HG03378 (cell line): Measurements from ENCODE around the gene PCNT.

Experiments used
- ATAC-seq: cut with Tn5 transposase; IDR thresholded peaks from one replicate; pipeline ENCODE4 v1.9.1; 2021; ENCODE audit warnings: mild to moderate bottlenecking, moderate library complexity; ENCODE audit not compliant: unreplicated experiment

PCNT gene

DNA sequence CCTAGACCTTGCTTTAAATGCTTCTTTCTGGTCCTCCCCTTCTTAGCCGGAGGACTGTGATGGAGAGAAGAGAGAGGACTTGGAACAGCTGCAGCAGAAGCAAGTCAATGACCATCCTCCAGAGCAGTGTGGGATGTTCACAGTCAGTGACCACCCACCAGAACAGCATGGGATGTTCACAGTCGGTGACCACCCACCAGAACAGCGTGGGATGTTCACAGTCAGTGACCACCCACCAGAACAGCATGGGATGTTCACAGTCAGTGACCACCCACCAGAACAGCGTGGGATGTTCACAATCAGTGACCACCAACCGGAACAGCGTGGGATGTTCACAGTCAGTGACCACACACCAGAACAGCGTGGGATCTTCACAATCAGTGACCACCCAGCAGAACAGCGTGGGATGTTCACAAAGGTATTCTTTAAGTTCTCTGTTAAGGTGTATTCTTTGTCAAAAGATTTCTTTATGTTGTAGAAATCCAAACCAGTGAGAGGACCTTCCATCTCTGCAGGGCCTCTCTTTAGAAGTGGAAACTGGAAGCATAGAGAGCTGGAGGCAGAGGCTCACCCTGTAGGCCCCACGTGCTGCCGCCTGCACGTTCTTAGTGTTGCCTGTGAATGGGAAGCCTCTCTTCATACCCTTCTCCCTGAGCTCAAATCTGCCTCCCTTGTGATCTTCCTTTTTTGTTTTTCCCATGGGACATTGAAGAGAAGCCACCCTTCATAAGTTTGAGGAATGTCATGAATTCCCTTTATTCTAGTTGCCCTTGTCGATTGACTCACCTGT lies 10.6 kb downstream of the PCNT start:
- no peak for ATAC-seq

DNA sequence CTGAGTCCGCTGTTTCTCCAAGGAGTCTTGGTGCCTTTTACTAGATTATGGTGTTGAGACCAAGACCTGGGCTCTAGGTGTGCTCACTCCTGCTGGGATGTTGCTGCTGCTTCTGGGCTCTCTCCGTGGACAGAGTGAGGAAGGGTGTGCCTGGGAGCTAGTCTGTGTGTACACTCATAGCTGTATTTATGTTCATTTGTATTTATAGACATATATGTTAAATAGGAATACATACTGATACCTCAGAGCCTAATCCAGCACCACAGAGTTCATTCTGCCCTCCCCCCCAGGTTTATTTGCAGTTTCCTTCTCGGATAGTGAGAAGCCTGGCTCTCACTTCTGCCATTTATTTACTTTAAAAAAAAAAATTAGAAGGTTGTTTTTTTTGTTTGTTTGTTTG lies 12.6 kb downstream of the PCNT start:
- no peak for ATAC-seq

DNA sequence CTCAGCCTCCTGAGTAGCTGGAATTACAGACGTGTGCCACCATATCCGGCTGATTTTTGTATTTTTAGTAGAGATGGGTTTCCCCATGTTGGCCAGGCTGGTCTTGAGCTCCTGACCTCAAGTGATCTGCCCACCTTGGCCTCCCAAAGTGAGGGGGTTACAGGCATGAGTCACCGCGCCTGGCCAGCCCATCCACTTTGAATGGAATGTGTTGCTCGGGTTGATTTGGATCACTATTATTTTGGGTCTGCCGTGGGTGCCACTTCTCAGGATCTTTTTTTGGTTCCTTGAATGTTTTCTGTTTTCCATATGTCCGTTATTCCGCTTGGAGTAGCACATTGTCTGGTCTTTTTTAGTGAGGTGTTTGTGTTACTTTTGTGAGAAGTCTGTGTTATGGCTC lies 17.0 kb downstream of the PCNT start:
- no peak for ATAC-seq

DNA sequence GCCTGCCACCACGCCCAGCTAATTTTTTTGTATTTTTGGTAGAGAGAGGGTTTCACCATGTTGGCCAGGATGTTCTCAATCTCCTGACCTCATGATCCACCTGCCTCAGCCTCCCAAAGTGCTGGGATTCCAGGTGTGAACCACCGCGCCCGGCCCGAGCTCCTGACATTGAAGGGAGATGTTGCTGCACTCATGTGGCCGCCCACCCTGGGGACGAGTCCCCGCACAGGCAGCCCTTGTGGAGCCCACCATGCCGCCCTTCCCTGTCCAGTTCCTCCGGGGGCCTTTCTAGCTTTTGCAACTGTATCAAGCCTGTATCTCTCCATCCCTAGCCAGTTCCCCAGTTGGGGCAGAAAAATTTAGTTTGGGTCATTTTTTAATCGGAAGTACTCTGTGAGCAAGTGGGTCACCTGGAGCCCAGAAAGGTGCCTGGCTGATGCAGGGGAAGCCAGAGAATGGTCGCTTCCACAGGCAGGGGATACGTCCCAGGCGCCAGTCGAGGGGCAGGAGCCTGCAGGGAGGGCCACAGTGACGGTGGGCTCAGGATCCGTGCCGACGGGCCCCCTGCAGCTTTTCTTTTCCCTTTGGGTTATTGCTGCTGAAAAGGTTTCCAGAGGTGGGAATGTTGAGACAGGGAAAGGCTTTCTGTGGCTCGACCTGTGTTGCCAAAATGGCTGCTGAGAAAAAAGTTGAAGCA lies 20.4 kb downstream of the PCNT start:
- no peak for ATAC-seq

DNA sequence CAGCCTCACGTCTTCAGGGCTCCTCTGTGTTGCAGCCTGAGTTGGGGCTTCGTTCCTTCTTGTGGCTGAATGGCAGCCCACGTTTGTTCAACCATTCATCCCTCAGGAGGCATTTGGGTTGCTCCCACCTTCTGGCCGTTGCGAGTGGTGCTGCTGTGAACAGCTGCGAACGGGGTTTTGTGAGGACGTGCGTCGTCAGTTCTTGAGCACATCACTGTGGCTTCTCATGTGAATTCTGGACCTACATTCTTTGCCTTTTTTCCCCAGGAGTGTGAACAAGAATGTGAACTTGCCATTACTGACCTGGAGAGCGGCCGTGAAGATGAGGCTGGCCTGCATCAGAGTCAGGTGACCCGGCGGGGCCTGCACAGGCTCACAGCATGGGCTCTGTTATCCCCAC lies 21.9 kb downstream of the PCNT start:
- ATAC-seq, result no peak

DNA sequence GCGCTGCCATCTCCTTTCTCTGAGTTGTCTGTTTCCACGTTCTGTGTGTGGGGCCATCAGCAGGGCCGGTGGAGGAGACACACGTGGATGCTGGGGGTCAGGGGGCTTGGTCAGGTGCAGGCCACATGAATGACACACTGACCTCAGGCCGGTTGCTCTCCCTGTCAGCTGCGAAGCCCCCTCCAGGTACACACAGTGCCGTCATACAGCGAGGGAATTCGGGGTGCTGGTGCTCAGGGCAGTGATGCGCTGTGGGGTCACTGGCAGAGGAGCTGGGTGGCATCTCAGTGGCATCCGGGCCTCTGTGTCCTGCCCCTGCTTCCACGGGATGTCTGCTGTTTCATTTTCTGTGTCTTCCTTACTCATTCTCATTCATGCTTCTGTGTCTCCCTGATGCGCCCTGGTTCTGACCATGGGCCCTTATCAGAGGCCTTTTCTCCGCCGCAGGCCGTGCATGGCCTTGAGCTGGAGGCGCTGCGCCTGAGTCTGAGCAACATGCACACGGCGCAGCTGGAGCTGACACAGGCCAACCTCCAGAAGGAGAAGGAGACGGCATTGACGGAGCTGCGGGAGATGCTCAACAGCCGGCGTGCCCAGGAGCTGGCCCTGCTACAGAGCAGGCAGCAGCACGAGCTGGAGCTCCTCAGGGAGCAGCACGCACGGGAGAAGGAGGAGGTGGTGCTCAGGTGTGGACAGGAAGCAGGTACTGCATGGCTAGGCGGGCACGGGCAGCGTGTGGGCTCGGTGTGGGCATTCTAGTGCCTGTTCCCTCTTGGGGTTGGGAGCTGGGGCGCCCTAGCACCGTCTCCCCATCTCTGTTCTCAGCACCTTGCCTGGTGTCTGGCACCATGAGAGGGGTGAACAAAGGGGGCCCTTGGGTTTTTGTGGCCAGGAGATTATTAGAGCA lies 22.6 kb downstream of the PCNT start:
- no peak for ATAC-seq

DNA sequence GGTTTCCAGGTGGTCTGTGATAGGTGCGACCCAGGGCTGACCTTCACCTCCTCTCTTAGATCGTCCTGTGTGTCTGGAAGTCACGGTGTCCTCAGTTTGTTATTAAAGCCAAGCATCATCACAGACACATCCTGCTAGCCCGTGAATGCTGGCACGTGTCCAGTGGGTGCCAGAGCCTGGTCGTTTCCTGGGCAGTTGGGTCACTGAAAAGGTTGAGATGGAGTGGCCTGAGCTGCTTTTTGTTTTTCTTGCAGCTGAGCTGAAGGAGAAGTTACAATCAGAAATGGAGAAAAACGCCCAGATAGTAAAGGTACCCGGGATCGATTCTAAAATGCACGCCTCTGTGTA lies 23.2 kb downstream of the PCNT start:
- no peak for ATAC-seq

DNA sequence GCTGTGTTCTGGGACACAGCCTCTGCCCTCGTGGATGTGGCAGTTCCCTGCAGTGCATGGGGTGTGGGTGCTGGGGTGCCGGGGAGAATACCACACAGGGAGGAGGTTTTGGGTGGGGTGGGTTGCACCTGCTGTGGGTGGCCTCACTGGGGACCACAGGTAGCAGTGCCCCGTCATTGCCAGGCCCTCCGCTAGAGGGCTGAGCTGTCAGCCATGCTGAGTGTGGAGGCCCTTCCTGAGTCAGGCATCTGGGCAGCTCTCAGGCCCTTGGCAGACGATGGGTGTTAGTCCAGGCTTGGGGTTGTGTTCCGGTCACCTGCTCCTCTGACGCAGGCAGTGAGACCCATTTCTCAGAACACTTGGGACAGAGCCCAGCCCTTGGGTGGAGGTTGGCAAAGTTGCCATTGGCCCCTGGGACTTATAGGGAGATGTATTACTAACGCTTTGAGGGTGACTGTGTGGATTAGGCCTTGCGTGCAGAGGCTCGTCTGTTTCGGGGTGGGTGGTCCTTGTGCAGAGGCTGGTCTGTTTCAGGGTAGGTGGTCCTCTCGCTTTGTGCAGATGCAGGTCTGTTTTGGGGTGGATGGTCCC lies 23.9 kb downstream of the PCNT start:
- no peak for ATAC-seq

DNA sequence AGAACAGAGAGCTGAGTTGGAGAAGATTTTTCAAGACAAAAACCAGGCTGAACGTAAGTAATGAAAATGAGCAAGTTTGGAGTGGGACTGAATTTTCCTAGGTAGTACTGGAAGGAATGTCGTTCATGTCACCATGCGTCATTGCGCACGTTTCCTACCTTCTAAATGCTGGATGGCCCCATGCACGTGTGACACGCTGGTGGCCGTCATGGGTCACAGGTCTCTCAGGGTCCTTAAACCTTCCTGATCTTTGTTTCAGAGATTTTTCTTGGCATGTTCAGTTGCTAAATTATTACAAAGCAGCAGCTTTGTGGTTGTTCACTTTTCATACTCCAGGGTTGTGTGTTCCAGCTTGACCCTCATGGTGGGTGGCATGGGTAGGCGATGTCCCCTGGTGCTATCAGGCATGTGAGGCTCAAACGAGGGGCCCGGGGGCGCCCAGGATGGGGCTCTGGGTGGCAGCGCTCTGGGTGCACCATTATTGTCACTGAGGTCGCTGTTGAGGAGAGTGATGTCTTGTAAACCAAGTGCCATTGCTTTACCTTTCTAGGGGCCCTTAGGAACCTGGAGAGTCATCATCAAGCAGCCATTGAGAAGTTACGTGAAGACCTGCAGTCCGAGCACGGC lies 25.3 kb downstream of the PCNT start:
- no peak for ATAC-seq

DNA sequence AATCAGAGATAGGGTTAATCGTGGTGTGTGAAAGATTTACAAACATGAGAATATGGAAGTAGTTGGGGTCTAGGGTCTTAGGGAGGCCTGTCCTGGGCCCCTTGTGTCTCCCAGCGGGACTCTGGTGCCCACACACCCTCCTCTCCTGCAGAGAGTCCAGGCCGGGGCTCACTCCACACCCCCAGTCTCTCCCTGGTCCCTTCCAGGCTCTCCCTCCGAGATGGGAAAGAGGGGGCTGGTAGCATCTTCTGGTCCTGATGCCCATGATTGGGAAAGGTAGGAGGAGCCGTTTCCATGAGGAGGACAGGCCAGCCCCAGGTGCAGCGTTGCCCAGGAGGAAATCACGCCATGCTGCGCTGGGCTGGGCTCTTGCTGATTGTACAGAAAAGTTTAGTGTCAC lies 26.6 kb downstream of the PCNT start:
- no peak for ATAC-seq

DNA sequence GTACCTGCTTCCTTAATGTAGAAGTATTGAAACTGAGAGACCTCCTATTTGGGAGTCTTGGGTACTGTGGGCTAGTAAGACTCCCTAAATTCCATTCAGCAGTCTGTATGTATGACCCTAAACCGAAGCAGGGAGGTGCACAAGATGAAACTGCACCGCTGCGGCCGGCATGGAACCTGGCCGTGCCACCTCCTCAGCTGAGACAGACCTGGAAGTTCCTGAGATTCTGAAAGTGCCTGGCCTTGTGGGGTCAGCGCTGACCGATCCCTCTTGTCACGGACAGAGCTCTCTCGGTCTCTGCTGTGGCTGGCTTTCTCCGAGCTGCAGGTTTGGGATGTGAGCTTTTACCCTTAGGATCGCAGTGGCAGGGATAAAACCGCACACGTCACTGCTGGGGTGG lies 27.0 kb downstream of the PCNT start:
- no peak for ATAC-seq

DNA sequence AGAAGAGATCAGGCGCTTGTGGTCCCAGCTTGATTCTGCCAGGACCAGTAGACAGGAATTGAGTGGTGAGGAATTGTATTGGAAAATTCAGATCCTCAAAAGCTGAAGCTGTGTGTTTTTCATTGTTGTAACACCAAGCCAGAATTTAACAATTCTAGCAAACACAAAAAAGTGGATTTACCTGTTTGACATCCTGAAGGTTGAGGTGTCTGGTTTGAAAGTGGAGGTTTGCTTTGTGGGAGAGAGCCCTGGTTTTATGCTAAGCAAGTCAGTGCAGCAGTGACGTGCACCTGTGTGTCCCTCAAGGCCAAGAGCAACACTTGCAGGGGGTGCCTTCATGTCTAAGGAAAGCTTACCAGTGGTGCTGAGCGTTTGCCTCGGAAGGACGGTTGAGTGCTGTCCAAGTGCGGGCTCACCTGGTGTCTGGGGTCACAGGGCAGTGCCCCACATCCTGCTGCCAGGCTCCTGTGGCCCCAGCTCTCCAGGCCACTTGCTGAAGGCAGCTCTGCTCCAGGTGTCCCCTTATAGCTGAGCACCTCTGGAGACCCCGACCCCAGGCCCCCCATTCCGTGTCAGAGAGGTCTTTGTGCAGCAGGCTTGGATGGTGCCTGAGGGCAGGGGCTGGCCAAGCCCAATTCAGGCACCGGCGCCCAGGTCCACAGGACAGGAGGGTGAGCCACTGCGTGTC lies 27.7 kb downstream of the PCNT start:
- ATAC-seq, result no peak

DNA sequence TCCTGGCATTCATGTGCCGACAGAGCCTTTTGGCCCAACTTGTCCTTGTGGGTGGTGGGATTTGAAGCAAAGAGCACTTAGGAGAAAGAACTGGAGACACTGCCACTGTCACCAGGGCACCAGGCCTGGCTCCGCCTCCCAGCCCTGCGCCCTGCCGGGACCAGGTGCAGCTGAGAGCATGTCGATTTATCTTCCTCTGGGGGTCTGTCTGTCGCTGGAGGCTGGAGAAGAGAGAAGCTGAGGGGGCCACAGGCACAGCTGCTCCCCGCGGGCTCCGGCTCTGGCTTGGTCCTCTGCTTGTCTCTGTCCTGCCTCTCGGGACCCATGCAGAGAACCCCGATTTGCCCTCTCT lies 28.2 kb downstream of the PCNT start:
- ATAC-seq, result no peak

DNA sequence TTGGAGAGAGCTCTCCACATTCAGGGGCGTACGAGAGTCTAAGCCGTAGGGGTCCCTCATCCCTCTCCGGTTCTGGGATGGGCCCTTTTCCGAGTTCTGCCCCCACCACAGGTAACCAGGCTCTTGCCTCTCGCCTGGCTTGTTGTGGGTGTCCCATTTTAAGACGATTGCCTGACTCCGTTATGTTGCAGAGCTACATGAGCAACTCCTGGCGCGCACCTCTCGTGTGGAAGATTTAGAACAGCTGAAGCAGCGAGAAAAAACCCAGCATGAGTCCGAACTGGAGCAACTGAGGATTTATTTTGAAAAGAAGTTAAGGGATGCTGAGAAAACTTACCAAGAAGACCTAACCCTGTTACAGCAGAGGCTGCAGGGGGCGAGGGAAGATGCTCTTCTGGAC lies 29.0 kb downstream of the PCNT start:
- ATAC-seq, result no peak

DNA sequence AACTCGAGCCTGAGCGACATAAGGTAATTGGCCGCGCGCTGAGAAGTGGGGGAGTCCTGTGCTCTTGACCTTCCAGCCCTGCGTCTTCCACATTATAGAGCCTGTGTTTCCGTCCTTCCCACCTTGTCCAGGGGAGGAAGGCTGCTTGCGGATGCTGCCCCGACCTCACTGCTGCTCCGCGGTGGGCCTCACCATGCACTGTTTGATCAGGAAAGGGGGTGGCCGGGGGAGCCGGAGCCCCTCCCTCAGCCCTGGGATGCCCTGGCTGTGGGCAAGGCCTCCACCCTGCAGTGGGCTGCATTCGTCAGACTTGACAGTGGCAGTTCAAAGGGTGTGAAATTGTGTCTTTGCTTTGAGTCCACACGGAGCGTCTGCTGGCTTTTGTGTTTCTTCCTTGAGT lies 30.1 kb downstream of the PCNT start:
- no peak for ATAC-seq

DNA sequence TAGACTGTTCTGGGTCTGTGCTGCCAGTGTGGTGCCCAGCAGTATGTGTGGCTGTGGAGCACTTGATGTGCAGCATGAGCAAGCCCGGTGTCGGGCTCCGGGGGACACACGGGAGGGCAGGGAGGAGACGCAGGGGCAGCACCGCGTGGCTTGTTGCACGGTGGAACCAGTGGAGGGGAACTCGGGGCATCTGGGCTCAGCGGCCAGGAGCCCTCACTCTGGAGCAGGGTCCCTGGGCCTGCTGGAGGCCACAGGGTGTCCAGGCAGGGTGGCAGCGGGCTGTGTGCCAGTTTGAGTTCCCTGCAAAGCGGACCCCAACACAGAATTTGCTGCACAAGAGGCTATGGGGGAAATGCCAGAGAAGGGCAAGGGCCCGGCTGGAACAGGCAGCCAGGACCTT lies 30.6 kb downstream of the PCNT start:
- no peak for ATAC-seq

DNA sequence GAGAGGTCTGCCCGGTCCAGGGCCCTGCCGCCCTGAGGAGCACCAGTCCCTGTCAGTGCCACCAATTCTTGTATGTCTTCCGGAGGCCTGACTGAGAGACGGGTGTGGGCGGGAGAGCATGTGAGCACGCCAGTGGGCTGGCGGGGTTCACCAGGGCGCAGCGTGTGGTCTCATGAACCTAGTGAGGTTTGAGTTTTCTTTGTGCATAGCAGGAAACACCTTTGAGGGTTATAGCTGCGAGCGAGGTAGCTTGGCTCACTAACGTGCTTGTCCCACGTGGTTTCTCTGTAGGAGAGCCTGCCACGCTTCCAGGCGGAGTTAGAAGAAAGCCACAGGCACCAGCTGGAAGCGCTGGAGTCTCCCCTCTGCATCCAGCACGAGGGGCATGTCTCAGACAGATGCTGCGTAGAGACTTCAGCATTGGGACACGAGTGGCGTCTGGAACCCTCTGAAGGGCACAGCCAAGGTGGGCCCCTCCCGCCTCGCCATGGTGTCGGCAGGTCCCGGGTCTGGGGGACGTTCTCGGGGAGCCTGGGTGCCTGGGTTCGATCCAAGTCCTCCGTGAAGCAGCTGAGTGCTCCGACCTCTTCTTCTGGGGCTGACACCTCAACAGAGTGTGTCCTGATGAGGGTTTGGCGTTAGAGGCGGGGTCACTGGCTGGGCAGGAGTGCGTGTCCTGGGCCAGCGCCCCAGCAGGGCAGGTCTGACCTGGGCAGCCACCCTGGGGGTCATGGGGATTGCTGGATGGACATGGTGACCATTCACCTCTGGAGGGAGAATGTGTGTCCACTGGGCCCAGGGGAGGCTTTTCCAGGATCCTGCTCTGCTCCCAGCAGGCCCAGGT lies 31.4 kb downstream of the PCNT start:
- no peak for ATAC-seq

DNA sequence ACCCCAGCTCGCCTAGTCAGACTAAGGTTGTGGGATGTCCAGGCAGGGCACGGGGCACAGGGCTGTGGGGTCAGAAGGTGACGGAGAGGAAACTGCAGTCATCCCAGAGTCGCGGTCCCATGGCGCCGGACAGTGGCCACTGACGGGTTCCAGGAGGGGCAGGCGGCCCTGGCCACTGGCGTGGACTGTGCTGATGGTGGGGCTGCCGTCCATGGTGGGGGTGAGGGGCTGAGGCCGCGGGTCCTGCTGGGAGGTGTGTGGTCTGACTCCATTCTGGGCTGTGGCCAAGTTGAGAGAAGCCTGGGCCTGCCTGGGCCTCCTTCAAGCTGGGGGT lies 32.0 kb downstream of the PCNT start:
- no peak for ATAC-seq

DNA sequence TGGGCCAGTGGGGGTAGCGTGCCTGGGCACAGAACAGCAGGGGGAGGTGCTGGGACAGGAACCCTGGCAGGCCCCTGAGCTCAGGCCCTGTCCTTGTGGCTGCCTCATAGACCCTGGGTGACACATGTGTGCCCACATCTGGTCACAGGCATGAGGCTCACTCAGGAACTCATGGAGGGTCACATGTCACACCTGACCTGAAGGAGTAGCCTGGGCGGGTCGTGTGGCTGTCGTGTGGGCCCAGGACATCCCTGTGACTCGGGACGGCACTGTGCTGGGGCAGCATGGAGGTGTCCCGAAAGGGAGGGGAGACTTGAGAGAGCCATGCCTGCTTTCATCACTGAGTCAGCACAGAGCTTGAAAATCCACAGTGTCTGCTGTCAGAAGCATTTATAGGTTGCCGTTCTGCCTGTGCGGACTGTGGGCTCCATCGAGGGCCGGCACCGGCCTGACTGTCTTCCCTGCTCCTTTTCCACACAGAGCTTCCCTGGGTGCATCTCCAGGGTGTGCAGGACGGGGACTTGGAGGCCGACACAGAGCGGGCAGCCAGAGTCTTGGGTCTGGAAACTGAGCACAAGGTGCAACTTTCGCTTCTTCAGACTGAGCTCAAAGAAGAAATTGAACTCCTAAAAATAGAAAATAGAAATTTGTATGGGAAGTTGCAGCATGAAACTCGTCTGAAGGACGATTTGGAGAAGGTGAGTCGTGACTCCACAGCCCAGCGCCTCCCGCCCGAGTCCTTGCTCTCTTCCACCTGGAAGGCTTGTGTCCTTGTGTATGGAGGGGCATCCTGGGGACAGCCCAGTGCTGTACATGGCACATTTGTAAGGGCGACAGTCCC lies 32.8 kb downstream of the PCNT start:
- no peak for ATAC-seq
